Large intestine (tissue), 3 donors: ENCODE data around the gene STXBP4. TPM values are rescaled to one million over a fixed set of nuclear protein-coding genes. Genes with fewer than 3 reads are reported as not detected.

Experiments
- DNase-seq, 2 donors: peaks; one replicate each; pipeline versions ENCODE4 v3.0.0 to v3.0.0-alpha.2; 2013
- H3K27ac ChIP-seq: one replicate; pipeline ENCODE4 v1.5.1; 2013; ENCODE audit warnings: low read length
- H3K27me3 ChIP-seq: 2 replicates; pipeline ENCODE4 v1.6.1; 2013; ENCODE audit warnings: low read length; ENCODE audit not compliant: control insufficient read depth, insufficient read depth
- H3K36me3 ChIP-seq: 2 replicates; pipeline ENCODE4 v1.6.1; 2013; ENCODE audit warnings: low read length; ENCODE audit not compliant: control insufficient read depth, insufficient read depth
- H3K4me1 ChIP-seq: one replicate; pipeline ENCODE4 v1.6.1; 2013; ENCODE audit warnings: low read length; ENCODE audit not compliant: control insufficient read depth, insufficient read depth
- H3K4me3 ChIP-seq: one replicate; pipeline ENCODE4 v1.5.1; 2013; ENCODE audit warnings: low read length
- H3K9me3 ChIP-seq: one replicate; pipeline ENCODE4 v1.6.1; 2013; ENCODE audit warnings: mild to moderate bottlenecking, low read depth, low read length, moderate library complexity; ENCODE audit not compliant: control insufficient read depth
- WGBS: methylation state at CpG from one replicate; pipeline ENCODE4 v1.1.5; 2013; ENCODE audit warnings: low lambda C conversion rate; ENCODE audit not compliant: insufficient coverage; 5-methylcytosine and 5-hydroxymethylcytosine counted together
- polyA plus RNA-seq: library from polyadenylated mRNA; unstranded; fragments of 120-200 nt; gene quantifications from one replicate; pipeline ENCODE4 v1.2.1, GENCODE V29; 2013

The STXBP4 gene
- polyA plus RNA-seq, 1 donor, result 8.2 TPM

GRCh38 chr17:54985476-54985875 lies 16.9 kb downstream of the STXBP4 start:
- no peaks in the 10 kb centered on the region for H3K4me1 ChIP-seq
- no CpG with 5 or more reads among the region's 1 CpG for WGBS
- DNase-seq, result no peak
- no peaks in the 10 kb centered on the region for H3K9me3 ChIP-seq
- peaks cover 7% of the 10 kb centered on the region for H3K36me3 ChIP-seq
- H3K27me3 ChIP-seq, result no peaks in the 10 kb centered on the region
- no peak overlapping the region for H3K4me3 ChIP-seq
- no peak overlapping the region for H3K27ac ChIP-seq

- no peak for DNase-seq
- H3K36me3 ChIP-seq, result peaks cover 13% of the 10 kb centered on the region
- H3K4me3 ChIP-seq, result no peak overlapping the region
- H3K9me3 ChIP-seq, result no peaks in the 10 kb centered on the region
- no peak overlapping the region for H3K27ac ChIP-seq
- WGBS, result no CpG with 5 or more reads among the region's 4 CpGs
- no peaks in the 10 kb centered on the region for H3K4me1 ChIP-seq
- no peaks in the 10 kb centered on the region for H3K27me3 ChIP-seq
These were observed 21.6 kb downstream of the STXBP4 start for GRCh38 chr17:54990118-54990517.

GRCh38 chr17:54991567-54991966 lies 23.0 kb downstream of the STXBP4 start:
- peaks cover 10% of the 10 kb centered on the region for H3K36me3 ChIP-seq
- no CpG with 5 or more reads among the region's 1 CpG for WGBS

DNA sequence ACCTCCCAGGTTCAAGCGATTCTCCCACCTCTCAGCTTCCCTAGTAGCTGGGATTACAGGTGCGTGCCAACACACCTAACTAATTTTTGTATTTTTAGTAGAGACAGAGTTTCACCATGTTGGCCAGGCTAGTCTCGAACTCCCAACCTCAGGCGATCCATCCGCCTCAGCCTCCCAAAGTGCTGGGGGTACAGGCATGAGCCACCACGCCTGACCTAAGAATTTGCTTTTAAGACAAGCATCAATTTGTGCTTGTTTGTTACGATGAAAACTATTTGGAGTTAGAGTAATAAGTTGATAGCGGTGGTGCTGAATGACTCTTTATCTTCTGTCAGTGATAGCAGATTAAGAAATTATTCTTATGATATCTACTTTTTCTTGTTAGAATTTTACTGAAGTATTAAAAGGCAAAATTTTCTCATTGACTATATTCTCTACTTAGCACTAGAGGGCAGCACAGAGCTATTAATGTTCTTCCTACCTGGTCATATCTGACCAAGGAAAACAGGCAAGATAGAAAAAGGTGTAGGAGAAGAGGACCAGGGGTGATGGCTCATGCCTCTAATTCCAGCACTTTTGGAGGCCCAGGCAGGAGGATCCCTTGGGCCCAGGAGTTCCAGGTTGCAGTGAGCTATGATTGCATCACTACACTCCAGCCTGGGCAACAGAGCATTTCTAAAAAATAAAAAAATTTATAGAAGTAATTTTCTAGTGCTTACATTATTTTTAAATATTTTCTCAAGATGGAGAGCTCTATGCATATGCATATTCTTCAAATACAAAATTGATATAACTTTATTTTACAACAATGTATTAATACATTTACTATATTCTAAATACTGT lies 24.5 kb downstream of the STXBP4 start:
- Histone ChIP-seq H3K36me3 (peaks cover 6% of the 10 kb centered on the region), H3K9me3 (no peaks in the 10 kb centered on the region), H3K4me1 (no peaks in the 10 kb centered on the region), H3K4me3 (no peak overlapping the region), H3K27ac (no peak overlapping the region), H3K27me3 (no peaks in the 10 kb centered on the region)
- peak; percentile 19 to 32 for DNase-seq
- 76% methylated on average over 3 of the region's 8 CpGs for WGBS

More at GRCh38 chr17:54991567-54991966, 23.0 kb downstream of the STXBP4 start:
- H3K9me3 ChIP-seq, result no peaks in the 10 kb centered on the region
- H3K27me3 ChIP-seq, result no peaks in the 10 kb centered on the region
- no peak overlapping the region for H3K4me3 ChIP-seq
- H3K27ac ChIP-seq, result no peak overlapping the region
- H3K4me1 ChIP-seq, result no peaks in the 10 kb centered on the region
- DNase-seq, result no peak

GRCh38 chr17:54996441-54996840 lies 27.9 kb downstream of the STXBP4 start:
- peaks cover 6% of the 10 kb centered on the region for H3K36me3 ChIP-seq
- WGBS, result 100% methylated on average over 1 of the region's 1 CpG
- DNase-seq, result no peak
- no peaks in the 10 kb centered on the region for H3K4me1 ChIP-seq
- H3K27ac ChIP-seq, result no peak overlapping the region
- H3K27me3 ChIP-seq, result no peaks in the 10 kb centered on the region
- no peak overlapping the region for H3K4me3 ChIP-seq
- no peaks in the 10 kb centered on the region for H3K9me3 ChIP-seq

- Histone ChIP-seq H3K36me3 (no peaks in the 10 kb centered on the region), H3K27me3 (no peaks in the 10 kb centered on the region), H3K4me1 (no peaks in the 10 kb centered on the region), H3K4me3 (no peak overlapping the region), H3K9me3 (no peaks in the 10 kb centered on the region), H3K27ac (no peak overlapping the region)
- no peak for DNase-seq
These were observed 33.9 kb downstream of the STXBP4 start for GRCh38 chr17:55002458-55002857.

GRCh38 chr17:55004484-55004883 lies 35.9 kb downstream of the STXBP4 start:
- Histone ChIP-seq H3K27ac (no peak overlapping the region), H3K9me3 (no peaks in the 10 kb centered on the region), H3K4me3 (no peak overlapping the region), H3K27me3 (no peaks in the 10 kb centered on the region), H3K4me1 (no peaks in the 10 kb centered on the region), H3K36me3 (no peaks in the 10 kb centered on the region)
- DNase-seq, result no peak
- WGBS, result 80% methylated on average over 3 of the region's 5 CpGs

- no CpG with 5 or more reads among the region's 1 CpG for WGBS
- Histone ChIP-seq H3K4me1 (no peaks in the 10 kb centered on the region), H3K9me3 (no peaks in the 10 kb centered on the region), H3K36me3 (no peaks in the 10 kb centered on the region), H3K27ac (no peak overlapping the region), H3K27me3 (no peaks in the 10 kb centered on the region), H3K4me3 (no peak overlapping the region)
- peak; percentile 1 to 7 for DNase-seq
These were observed 37.0 kb downstream of the STXBP4 start for GRCh38 chr17:55005520-55005919.

- no peak overlapping the region for H3K27ac ChIP-seq
- H3K4me1 ChIP-seq, result no peaks in the 10 kb centered on the region
- no CpG with 5 or more reads among the region's 1 CpG for WGBS
- no peaks in the 10 kb centered on the region for H3K9me3 ChIP-seq
- no peaks in the 10 kb centered on the region for H3K27me3 ChIP-seq
- H3K4me3 ChIP-seq, result no peak overlapping the region
- DNase-seq, result no peak
- H3K36me3 ChIP-seq, result peaks cover 2% of the 10 kb centered on the region
These were observed 55.1 kb downstream of the STXBP4 start for GRCh38 chr17:55023626-55024025.

GRCh38 chr17:55037828-55038227 lies 69.3 kb downstream of the STXBP4 start:
- H3K4me1 ChIP-seq, result no peaks in the 10 kb centered on the region
- H3K36me3 ChIP-seq, result peaks cover 6% of the 10 kb centered on the region
- WGBS, result no CpG with 5 or more reads among the region's 1 CpG
- H3K27me3 ChIP-seq, result no peaks in the 10 kb centered on the region
- H3K9me3 ChIP-seq, result no peaks in the 10 kb centered on the region
- no peak overlapping the region for H3K4me3 ChIP-seq
- H3K27ac ChIP-seq, result no peak overlapping the region
- no peak for DNase-seq

GRCh38 chr17:55038291-55038690 lies 69.7 kb downstream of the STXBP4 start:
- no peaks in the 10 kb centered on the region for H3K4me1 ChIP-seq
- WGBS, result 100% methylated on average over 1 of the region's 1 CpG
- no peak overlapping the region for H3K27ac ChIP-seq

More at GRCh38 chr17:55038291-55038690, 69.7 kb downstream of the STXBP4 start:
- H3K4me3 ChIP-seq, result no peak overlapping the region
- H3K36me3 ChIP-seq, result peaks cover 6% of the 10 kb centered on the region
- DNase-seq, result no peak
- no peaks in the 10 kb centered on the region for H3K9me3 ChIP-seq
- H3K27me3 ChIP-seq, result no peaks in the 10 kb centered on the region
